HEK293 (cell line): ENCODE results near the gene TBC1D20.

ENCODE experiments used
- CTCF ChIA-PET: fragments of 350-600 bp; formaldehyde crosslinking; extraction: SDS; loops from one replicate; lab custom pipeline; 2021; ENCODE audit warnings: antibody characterized with exemption; lab: Yijun Ruan, JAX
- POLR2A ChIA-PET: fragments of 300-600 bp; formaldehyde crosslinking; extraction: SDS; loops from one replicate; lab custom pipeline; 2020; ENCODE audit warnings: antibody characterized with exemption, inconsistent platforms; lab: Yijun Ruan, JAX
- H3K27ac ChIP-seq: fragments of 200-500 bp; sonication (Bioruptor generic); 2 replicates; pipeline ENCODE4 v1.5.1; 2014; ENCODE audit warnings: low read depth, low read length, control low read depth, inconsistent platforms; ENCODE audit errors: extremely low read depth
- H3K36me3 ChIP-seq, 2 experiments: fragments of 200-500 bp in 1 of 2; sonication (Bioruptor generic) in 1 of 2; 1 replicate in 1 of 2; 2 replicates in 1 of 2; pipeline ENCODE4 v1.5.1; 2014 to 2017; ENCODE audit warnings: inconsistent platforms in 2 of 2, low read length in 2 of 2; ENCODE audit not compliant: control insufficient read depth in 2 of 2, insufficient read depth in 1 of 2
- H3K4me1 ChIP-seq: fragments of 200-500 bp; sonication (Bioruptor generic); 2 replicates; pipeline ENCODE4 v1.5.1; 2014; ENCODE audit warnings: mild to moderate bottlenecking, low read length, inconsistent platforms; ENCODE audit not compliant: control insufficient read depth, insufficient read depth
- H3K4me3 ChIP-seq: 2 replicates; pipeline ENCODE4 v1.5.1; 2011; ENCODE audit warnings: low read depth, mild to moderate bottlenecking, control low read depth, low read length, moderate library complexity
- H3K9me3 ChIP-seq: fragments of 200-500 bp; sonication (Bioruptor generic); 2 replicates; pipeline ENCODE4 v1.5.1; 2014; ENCODE audit warnings: low read depth, low read length, inconsistent platforms; ENCODE audit not compliant: control insufficient read depth, insufficient read depth
- MZF1 ChIP-seq: fragments of 450-650 bp; formaldehyde crosslinking; IDR thresholded peaks from 2 replicates; pipeline ENCODE4 v1.5.1; 2017; ENCODE audit warnings: missing biosample characterization, missing genetic modification characterization, borderline replicate concordance
- SALL2 ChIP-seq: fragments of 450-650 bp; formaldehyde crosslinking; IDR thresholded peaks from 2 replicates; pipeline ENCODE4 v1.5.0; 2017; ENCODE audit warnings: missing biosample characterization, mild to moderate bottlenecking, missing genetic modification characterization, borderline replicate concordance
- SETDB1 ChIP-seq: IDR thresholded peaks from one replicate; pipeline ENCODE4 v1.6.1; 2017; ENCODE audit warnings: mild to moderate bottlenecking, low read length, moderate library complexity, mixed read lengths; ENCODE audit not compliant: insufficient read length
- TCF7L2 ChIP-seq: IDR thresholded peaks from 2 replicates; pipeline ENCODE4 v1.6.1; 2011; ENCODE audit warnings: low read depth, mild to moderate bottlenecking, inconsistent platforms, low read length, moderate library complexity, borderline replicate concordance
- TRIM28 ChIP-seq: IDR thresholded peaks from 2 replicates; pipeline ENCODE4 v1.6.1; 2011; ENCODE audit warnings: low read length, control low read depth, borderline replicate concordance
- ZBTB8A ChIP-seq: fragments of 450-650 bp; formaldehyde crosslinking; IDR thresholded peaks from 2 replicates; pipeline ENCODE4 v1.5.1; 2016; ENCODE audit warnings: missing biosample characterization, missing genetic modification characterization
- ZEB2 ChIP-seq: fragments of 450-650 bp; formaldehyde crosslinking; IDR thresholded peaks from 2 replicates; pipeline ENCODE4 v1.5.1; 2016; ENCODE audit warnings: missing biosample characterization, missing genetic modification characterization
- ZFHX2 ChIP-seq: fragments of 450-650 bp; formaldehyde crosslinking; conservative IDR thresholded peaks from 2 replicates; pipeline ENCODE4 v1.5.1; 2016; ENCODE audit warnings: missing biosample characterization, missing genetic modification characterization
- ZNF146 ChIP-seq: fragments of 450-650 bp; formaldehyde crosslinking; IDR thresholded peaks from 2 replicates; pipeline ENCODE4 v1.5.1; 2016; ENCODE audit warnings: missing biosample characterization, missing genetic modification characterization
- ZNF169 ChIP-seq: fragments of 450-650 bp; formaldehyde crosslinking; IDR thresholded peaks from 2 replicates; pipeline ENCODE4 v1.5.1; 2016; ENCODE audit warnings: missing biosample characterization, missing genetic modification characterization
- ZNF223 ChIP-seq: fragments of 450-650 bp; formaldehyde crosslinking; IDR thresholded peaks from 2 replicates; pipeline ENCODE4 v1.5.1; 2016; ENCODE audit warnings: missing biosample characterization, missing genetic modification characterization
- ZNF302 ChIP-seq: fragments of 450-650 bp; formaldehyde crosslinking; IDR thresholded peaks from 2 replicates; pipeline ENCODE4 v1.5.1; 2016; ENCODE audit warnings: missing biosample characterization, missing genetic modification characterization, low read depth
- ZNF366 ChIP-seq: fragments of 450-650 bp; formaldehyde crosslinking; conservative IDR thresholded peaks from 2 replicates; pipeline ENCODE4 v1.5.1; 2016; ENCODE audit warnings: missing biosample characterization, missing genetic modification characterization
- ZNF514 ChIP-seq: fragments of 450-650 bp; formaldehyde crosslinking; IDR thresholded peaks from 2 replicates; pipeline ENCODE4 v1.5.1; 2016; ENCODE audit warnings: missing biosample characterization, missing genetic modification characterization
- ZNF521 ChIP-seq: fragments of 450-650 bp; formaldehyde crosslinking; IDR thresholded peaks from 2 replicates; pipeline ENCODE4 v1.5.1; 2017; ENCODE audit warnings: missing biosample characterization, mild to moderate bottlenecking, missing genetic modification characterization
- ZNF558 ChIP-seq: fragments of 450-650 bp; formaldehyde crosslinking; IDR thresholded peaks from 2 replicates; pipeline ENCODE4 v1.5.1; 2016; ENCODE audit warnings: missing biosample characterization, missing genetic modification characterization
- ZNF560 ChIP-seq: fragments of 450-650 bp; formaldehyde crosslinking; IDR thresholded peaks from 2 replicates; pipeline ENCODE4 v1.5.1; 2017; ENCODE audit warnings: missing biosample characterization, missing genetic modification characterization, borderline replicate concordance
- ZNF561 ChIP-seq: fragments of 450-650 bp; IDR thresholded peaks from 2 replicates; pipeline ENCODE4 v1.5.1; 2018; ENCODE audit warnings: missing biosample characterization, missing genetic modification characterization, borderline replicate concordance
- ZNF596 ChIP-seq: fragments of 450-650 bp; IDR thresholded peaks from 2 replicates; pipeline ENCODE4 v1.5.0; 2018; ENCODE audit warnings: missing biosample characterization, mild to moderate bottlenecking, missing genetic modification characterization, moderate library complexity
- ZNF692 ChIP-seq: fragments of 450-650 bp; formaldehyde crosslinking; IDR thresholded peaks from 2 replicates; pipeline ENCODE4 v1.5.1; 2016; ENCODE audit warnings: missing biosample characterization, missing genetic modification characterization
- ZNF701 ChIP-seq: fragments of 450-650 bp; formaldehyde crosslinking; IDR thresholded peaks from 2 replicates; pipeline ENCODE4 v1.5.1; 2016; ENCODE audit warnings: missing biosample characterization, missing genetic modification characterization
- ZNF768 ChIP-seq: fragments of 450-650 bp; formaldehyde crosslinking; IDR thresholded peaks from 2 replicates; pipeline ENCODE4 v1.5.1; 2018; ENCODE audit warnings: missing biosample characterization, mild to moderate bottlenecking, missing genetic modification characterization
- TF ChIP-seq, protein P1 (sequence below): fragments of 450-650 bp; formaldehyde crosslinking; IDR thresholded peaks from 2 replicates; pipeline ENCODE4 v1.5.1; 2017; ENCODE audit warnings: missing biosample characterization, missing genetic modification characterization

Gene TBC1D20

DNA sequence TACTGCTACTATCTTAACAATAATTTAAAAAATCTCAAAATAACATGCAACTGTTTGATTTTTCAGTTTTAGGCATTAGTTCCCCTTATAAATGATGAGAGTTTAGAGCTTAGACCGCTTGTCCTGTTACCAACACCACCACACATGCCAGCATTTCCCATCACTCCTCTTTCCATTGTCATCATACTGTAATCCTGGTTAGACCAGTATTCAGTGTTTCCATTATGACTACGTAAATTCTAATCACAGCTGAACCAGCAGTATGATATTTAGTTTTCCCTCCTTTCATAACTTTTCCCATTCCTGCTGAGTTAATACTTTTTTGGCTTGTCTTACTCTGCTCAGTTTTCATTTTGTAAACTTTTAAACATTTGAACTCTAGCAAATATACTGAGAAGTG lies 12.2 kb upstream of the TBC1D20 start (continued):
- TF ChIP-seq ZNF521 (tag by site-specific recombination) (no peak), MZF1 (tag by site-specific recombination) (no peak), ZNF558 (tag by site-specific recombination) (no peak), ZNF169 (tag by site-specific recombination) (no peak), ZNF146 (no peak)

- Histone ChIP-seq H3K9me3 (no peaks in the 10 kb centered on the region), H3K27ac (no peak overlapping the region), H3K36me3 (peaks cover 13 to 24% of the 10 kb centered on the region in 2 experiments), H3K4me1 (no peaks in the 10 kb centered on the region), H3K4me3 (no peak overlapping the region)
- POLR2A ChIA-PET: no interaction called here
- TF ChIP-seq TCF7L2 (no peak), ZNF366 (tag by site-specific recombination) (no peak), ZNF561 (tag by site-specific recombination) (no peak), ZBTB8A (tag by site-specific recombination) (no peak), ZNF514 (no peak), ZNF596 (no peak), ZEB2 (no peak), ZNF302 (tag by site-specific recombination) (no peak), ZFHX2 (tag by site-specific recombination) (no peak), ZNF768 (tag by site-specific recombination) (no peak), ZNF701 (no peak), ZNF169 (tag by site-specific recombination) (no peak), SALL2 (tag by site-specific recombination) (no peak), ZNF223 (tag by site-specific recombination) (no peak), ZNF560 (tag by site-specific recombination) (no peak)
- TF ChIP-seq, protein P1, sequence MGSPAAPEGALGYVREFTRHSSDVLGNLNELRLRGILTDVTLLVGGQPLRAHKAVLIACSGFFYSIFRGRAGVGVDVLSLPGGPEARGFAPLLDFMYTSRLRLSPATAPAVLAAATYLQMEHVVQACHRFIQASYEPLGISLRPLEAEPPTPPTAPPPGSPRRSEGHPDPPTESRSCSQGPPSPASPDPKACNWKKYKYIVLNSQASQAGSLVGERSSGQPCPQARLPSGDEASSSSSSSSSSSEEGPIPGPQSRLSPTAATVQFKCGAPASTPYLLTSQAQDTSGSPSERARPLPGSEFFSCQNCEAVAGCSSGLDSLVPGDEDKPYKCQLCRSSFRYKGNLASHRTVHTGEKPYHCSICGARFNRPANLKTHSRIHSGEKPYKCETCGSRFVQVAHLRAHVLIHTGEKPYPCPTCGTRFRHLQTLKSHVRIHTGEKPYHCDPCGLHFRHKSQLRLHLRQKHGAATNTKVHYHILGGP: no peak
- CTCF ChIA-PET: interaction anchor here (1.7 to 2.5 kb wide), 2 partner anchors 41 to 118 kb away, joined by 6 to 15 read pairs; no protein-coding TSS in a partner anchor
Measured at GRCh38 chr20:472889-473292, 10.6 kb upstream of the TBC1D20 start.

- H3K4me1 ChIP-seq: no peaks in the 10 kb centered on the region
- CTCF ChIA-PET: interaction anchor here (1.7 to 2.5 kb wide), 2 partner anchors 41 to 117 kb away, joined by 6 to 15 read pairs; no protein-coding TSS in a partner anchor
Measured at GRCh38 chr20:472137-472846, 10.0 kb upstream of the TBC1D20 start.

More at GRCh38 chr20:472137-472846, 10.0 kb upstream of the TBC1D20 start:
- Histone ChIP-seq H3K27ac (no peak overlapping the region), H3K9me3 (no peaks in the 10 kb centered on the region), H3K4me3 (no peak overlapping the region), H3K36me3 (peaks cover 8 to 18% of the 10 kb centered on the region in 2 experiments; a peak in 2 of 3 replicates)
- TF ChIP-seq ZNF692 (tag by site-specific recombination) (no peak), TRIM28 (peak; percentile 51; the same call in 1 of the 2 replicates), SETDB1 (peak; percentile 16)
- POLR2A ChIA-PET: no interaction called here
